Measurements from ENCODE around the gene ENG.

The ENG gene

GRCh38 chr9:127812936-127813675, 41.4 kb downstream of the ENG start:
- H3K4me3 ChIP-seq (replicated peaks; ENCODE audit: low read depth, low read length): no peak overlapping the region
- DNase-seq (ENCODE audit: extremely low read depth, low read depth): no peak
- no peak for TF ChIP-seq CTCF (IDR thresholded peaks at IDR 0.05; ENCODE audit: low read depth, low read length, missing control alignments)

GRCh38 chr9:127812011-127812410, 42.4 kb downstream of the ENG start:
- TF ChIP-seq CTCF (IDR thresholded peaks at IDR 0.05; ENCODE audit: low read depth, low read length, missing control alignments): no peak
- H3K4me3 ChIP-seq (replicated peaks; ENCODE audit: low read depth, low read length): no peak overlapping the region
- no peak for DNase-seq (ENCODE audit: extremely low read depth, low read depth)

DNA sequence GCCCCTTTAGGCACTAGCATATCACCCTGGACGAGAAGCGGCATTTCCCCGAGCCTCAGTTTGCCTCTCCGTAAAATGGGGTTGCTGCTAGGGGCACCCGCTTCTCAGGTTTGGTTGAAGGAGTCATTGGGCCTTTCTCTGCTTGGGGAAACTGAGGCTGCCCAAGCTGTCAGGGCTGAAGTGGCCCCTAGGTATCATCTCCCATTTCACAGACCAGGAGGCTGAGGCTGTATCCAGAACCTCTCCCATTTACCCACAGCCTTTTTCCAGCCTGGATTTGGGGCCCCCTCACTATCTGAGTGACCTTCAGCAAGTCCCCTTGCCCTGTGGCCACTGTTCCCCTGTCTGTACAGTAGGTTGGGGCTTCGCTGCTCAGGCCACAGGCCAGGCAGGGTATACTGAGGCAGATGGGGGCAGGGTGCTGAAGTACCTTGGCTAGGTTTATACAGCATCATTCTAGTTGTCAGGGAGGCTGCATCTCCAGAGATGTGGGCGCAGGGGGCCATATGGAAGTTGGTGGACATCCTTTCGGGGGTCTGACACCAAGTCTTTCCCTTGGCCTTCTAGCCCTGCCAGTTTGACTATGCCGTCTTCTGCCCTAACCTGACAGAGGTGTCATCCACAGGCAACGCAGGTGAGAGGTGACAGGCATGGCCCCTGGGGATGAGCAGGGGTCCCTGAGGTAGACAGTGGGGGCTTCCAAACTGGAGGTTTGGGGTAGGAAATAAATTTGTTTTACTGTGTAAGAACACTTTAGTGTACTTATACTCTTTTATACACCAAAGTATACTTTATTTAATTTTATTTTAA, 43.9 kb downstream of the ENG start:
- H3K4me3 ChIP-seq (replicated peaks; ENCODE audit: low read depth, low read length): no peak overlapping the region
- TF ChIP-seq CTCF (IDR thresholded peaks at IDR 0.05; ENCODE audit: low read depth, low read length, missing control alignments): no peak
- DNase-seq (ENCODE audit: extremely low read depth, low read depth): no peak

- no peak overlapping the region for H3K4me3 ChIP-seq (replicated peaks; ENCODE audit: low read depth, low read length)
- TF ChIP-seq CTCF (IDR thresholded peaks at IDR 0.05; ENCODE audit: low read depth, low read length, missing control alignments): no peak
- DNase-seq (ENCODE audit: extremely low read depth, low read depth): no peak
These were observed 44.7 kb downstream of the ENG start for GRCh38 chr9:127809540-127810377.

- TF ChIP-seq CTCF (IDR thresholded peaks at IDR 0.05; ENCODE audit: low read depth, low read length, missing control alignments): no peak
- DNase-seq (ENCODE audit: extremely low read depth, low read depth): no peak
- H3K4me3 ChIP-seq (replicated peaks; ENCODE audit: low read depth, low read length): no peak overlapping the region
These were observed 45.4 kb downstream of the ENG start for GRCh38 chr9:127809002-127809539.

DNA sequence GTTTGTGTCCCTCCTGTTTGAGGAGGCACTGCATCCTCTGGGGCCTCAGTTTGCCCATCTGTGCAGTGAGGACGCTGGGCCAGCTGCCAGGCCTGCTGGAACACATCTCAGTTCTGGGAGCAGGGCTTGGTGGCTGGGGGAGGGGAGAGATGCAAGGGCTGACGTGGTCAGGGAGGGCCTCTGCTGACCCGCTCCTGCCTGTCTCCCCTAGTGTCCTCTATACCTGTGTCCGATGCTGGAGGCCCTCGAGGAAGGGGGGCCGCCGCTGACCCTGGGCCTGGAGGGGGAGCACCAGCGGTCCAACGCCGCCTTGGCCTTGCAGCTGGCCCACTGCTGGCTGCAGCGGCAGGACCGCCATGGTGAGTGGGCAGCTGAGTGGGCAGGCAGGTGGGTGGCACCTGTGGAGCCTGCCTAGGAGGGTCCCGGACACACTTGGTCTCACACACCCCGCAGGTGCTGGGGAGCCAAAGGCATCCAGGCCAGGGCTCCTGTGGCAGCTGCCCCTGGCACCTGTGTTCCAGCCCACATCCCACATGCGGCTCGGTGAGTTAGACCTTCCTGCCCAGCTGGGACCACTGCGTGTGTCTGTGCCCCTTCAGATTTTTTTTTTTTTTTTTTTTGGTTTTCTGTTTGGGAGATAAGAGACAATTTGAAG, 46.0 kb downstream of the ENG start:
- no peak for TF ChIP-seq CTCF (IDR thresholded peaks at IDR 0.05; ENCODE audit: low read depth, low read length, missing control alignments)
- no peak overlapping the region for H3K4me3 ChIP-seq (replicated peaks; ENCODE audit: low read depth, low read length)
- no peak for DNase-seq (ENCODE audit: extremely low read depth, low read depth)
